PC-3 (cell line): ENCODE data around the gene DLST.

Experiments used
- CTCF ChIP-seq: fragments of 300-600 bp; sonication (generic); conservative IDR thresholded peaks from 2 replicates; pipeline ENCODE4 v1.5.1; 2017; ENCODE audit warnings: antibody characterized with exemption, low read depth, mild to moderate bottlenecking, low read length
- EZH2phosphoT487 ChIP-seq: fragments of 300-600 bp; sonication (generic); IDR thresholded peaks from 2 replicates; pipeline ENCODE4 v1.6.1; 2018; ENCODE audit warnings: mild to moderate bottlenecking, antibody characterized with exemption, low read length, borderline replicate concordance

DNA sequence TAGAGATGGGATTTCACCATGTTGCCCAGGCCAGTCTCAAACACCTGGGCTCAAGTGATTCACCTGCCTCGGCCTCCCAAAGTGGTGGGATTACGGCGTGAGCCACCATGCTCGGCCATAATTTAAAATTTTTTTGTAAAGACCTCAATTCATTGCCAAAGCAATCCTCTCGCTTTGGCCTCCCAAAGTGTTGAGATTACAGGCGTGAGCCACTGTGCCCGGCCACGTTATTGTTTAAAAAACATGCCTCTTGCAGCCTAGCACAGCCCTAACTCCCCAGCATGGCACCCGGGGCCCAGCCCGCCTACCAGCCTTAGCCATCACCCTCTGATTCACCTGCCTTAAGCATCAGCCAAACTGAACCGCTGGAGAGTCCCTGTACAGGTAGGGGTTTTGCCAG lies 54.4 kb downstream of the DLST start:
- no peak for TF ChIP-seq CTCF
- no peak for TF ChIP-seq EZH2phosphoT487
